ENCODE measurements around the gene CFH. TPM values are rescaled to one million over a fixed set of nuclear protein-coding genes. Genes with fewer than 3 reads are reported as not detected.

Gene CFH
- total and polyA plus RNA-seq, 2 donors (not counting 3 experiments of a cell fraction or from before 2014, with no cell fraction given), result 20.7 to 25.3 TPM

- no TSS peak for BruUV-seq (replicated peaks)
- no peak overlapping the region for H3K9ac ChIP-seq (replicated peaks; ENCODE audit: extremely low read depth, insufficient read depth, low read length)
Measured at GRCh38 chr1:196623079-196623478, 28.8 kb upstream of the CFH start.

GRCh38 chr1:196628838-196629237 lies 23.0 kb upstream of the CFH start:
- ChIA-PET CTCF (interaction anchor here (0.7 kb wide), 1 partner anchor 313 kb away, joined by 3 read pairs; no protein-coding TSS in a partner anchor), POLR2A (no interaction called here)
- intact Hi-C loops (cut with micrococcal nuclease), result no loop called here
- Histone ChIP-seq H3K27ac (ENCODE audit: insufficient read depth, low read depth, low read length) (no peak overlapping the region), H3K4me2 (ENCODE audit: insufficient read depth, low read length) (no peak overlapping the region), H3K4me3 (replicated peaks in 1 of 3; ENCODE audit: insufficient read depth in 1 of 3, low read depth in 1 of 3, low read length in 3 of 3) (no peak overlapping the region), H4K20me1 (replicated peaks; ENCODE audit: control insufficient read depth, extremely low read depth, insufficient read depth, low read length) (no peaks in the 10 kb centered on the region), H2AFZ (ENCODE audit: low read depth, low read length) (no peak overlapping the region), H3K27me3 (ENCODE audit: control insufficient read depth in 2 of 2, insufficient read depth in 2 of 2, low read length in 2 of 2) (no peaks in the 10 kb centered on the region), H3K9me3 (replicated peaks; ENCODE audit: control insufficient read depth, insufficient read depth, low read length) (no peaks in the 10 kb centered on the region), H3K9ac (replicated peaks; ENCODE audit: extremely low read depth, insufficient read depth, low read length) (no peak overlapping the region), H3K9me1 (replicated peaks; ENCODE audit: control insufficient read depth, extremely low read depth, insufficient read depth, low read length) (no peaks in the 10 kb centered on the region), H3K79me2 (ENCODE audit: control insufficient read depth, insufficient read depth, low read length) (no peaks in the 10 kb centered on the region), H3K36me3 (ENCODE audit: control insufficient read depth in 2 of 2, extremely low read depth in 1 of 2, insufficient read depth in 2 of 2, low read length in 2 of 2) (no peaks in the 10 kb centered on the region), H3K4me1 (ENCODE audit: control insufficient read depth, extremely low read depth, insufficient read depth, low read length) (no peaks in the 10 kb centered on the region)
- TF ChIP-seq FOS (IDR thresholded peaks at IDR 0.05; ENCODE audit: borderline replicate concordance, insufficient read depth, low read length) (no peak), JUN (IDR thresholded peaks at IDR 0.05; ENCODE audit: borderline replicate concordance, insufficient read depth, insufficient read length, low read depth) (no peak), MAX (IDR thresholded peaks at IDR 0.05; ENCODE audit: insufficient read depth, insufficient read length) (no peak), MYC (IDR thresholded peaks at IDR 0.05; ENCODE audit: low read depth, low read length) (no peak), GATA2 (IDR thresholded peaks at IDR 0.05; ENCODE audit: insufficient read depth, insufficient read length, low read depth, low read length) (no peak), EZH2 (IDR thresholded peaks at IDR 0.05; ENCODE audit: borderline replicate concordance, low read depth, low read length, severe bottlenecking) (no peak), POLR2AphosphoS5 (IDR thresholded peaks at IDR 0.05; ENCODE audit: insufficient read depth, low read depth, low read length) (no peak), POLR2A (IDR thresholded peaks at IDR 0.05; ENCODE audit: low read depth, low read length) (no peak)
- TF ChIP-seq, protein P1, sequence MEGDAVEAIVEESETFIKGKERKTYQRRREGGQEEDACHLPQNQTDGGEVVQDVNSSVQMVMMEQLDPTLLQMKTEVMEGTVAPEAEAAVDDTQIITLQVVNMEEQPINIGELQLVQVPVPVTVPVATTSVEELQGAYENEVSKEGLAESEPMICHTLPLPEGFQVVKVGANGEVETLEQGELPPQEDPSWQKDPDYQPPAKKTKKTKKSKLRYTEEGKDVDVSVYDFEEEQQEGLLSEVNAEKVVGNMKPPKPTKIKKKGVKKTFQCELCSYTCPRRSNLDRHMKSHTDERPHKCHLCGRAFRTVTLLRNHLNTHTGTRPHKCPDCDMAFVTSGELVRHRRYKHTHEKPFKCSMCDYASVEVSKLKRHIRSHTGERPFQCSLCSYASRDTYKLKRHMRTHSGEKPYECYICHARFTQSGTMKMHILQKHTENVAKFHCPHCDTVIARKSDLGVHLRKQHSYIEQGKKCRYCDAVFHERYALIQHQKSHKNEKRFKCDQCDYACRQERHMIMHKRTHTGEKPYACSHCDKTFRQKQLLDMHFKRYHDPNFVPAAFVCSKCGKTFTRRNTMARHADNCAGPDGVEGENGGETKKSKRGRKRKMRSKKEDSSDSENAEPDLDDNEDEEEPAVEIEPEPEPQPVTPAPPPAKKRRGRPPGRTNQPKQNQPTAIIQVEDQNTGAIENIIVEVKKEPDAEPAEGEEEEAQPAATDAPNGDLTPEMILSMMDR (IDR thresholded peaks at IDR 0.05; ENCODE audit: extremely low read depth in 1 of 2, insufficient read depth in 1 of 2, low read depth in 1 of 2, low read length in 2 of 2), result no peak
- BruUV-seq (replicated peaks), result no TSS peak
- dilution Hi-C loops (cut with MboI; ENCODE audit: extremely low pct_ligation_motif_present, low sequenced_read_pairs), result no loop called here
- no peak for FAIRE-seq
- DNase-seq (ENCODE audit: low read depth, low spot score), result no peak

More at GRCh38 chr1:196623079-196623478, 28.8 kb upstream of the CFH start:
- Histone ChIP-seq H3K4me2 (ENCODE audit: insufficient read depth, low read length) (no peak overlapping the region), H3K4me3 (replicated peaks in 1 of 3; ENCODE audit: insufficient read depth in 1 of 3, low read depth in 1 of 3, low read length in 3 of 3) (no peak overlapping the region), H4K20me1 (replicated peaks; ENCODE audit: control insufficient read depth, extremely low read depth, insufficient read depth, low read length) (no peaks in the 10 kb centered on the region), H3K36me3 (ENCODE audit: control insufficient read depth in 2 of 2, extremely low read depth in 1 of 2, insufficient read depth in 2 of 2, low read length in 2 of 2) (no peaks in the 10 kb centered on the region), H3K27ac (ENCODE audit: insufficient read depth, low read depth, low read length) (no peak overlapping the region), H3K4me1 (ENCODE audit: control insufficient read depth, extremely low read depth, insufficient read depth, low read length) (no peaks in the 10 kb centered on the region), H3K79me2 (ENCODE audit: control insufficient read depth, insufficient read depth, low read length) (no peaks in the 10 kb centered on the region), H3K9me3 (replicated peaks; ENCODE audit: control insufficient read depth, insufficient read depth, low read length) (no peaks in the 10 kb centered on the region), H3K9me1 (replicated peaks; ENCODE audit: control insufficient read depth, extremely low read depth, insufficient read depth, low read length) (no peaks in the 10 kb centered on the region), H2AFZ (ENCODE audit: low read depth, low read length) (no peak overlapping the region), H3K27me3 (ENCODE audit: control insufficient read depth in 2 of 2, insufficient read depth in 2 of 2, low read length in 2 of 2) (no peaks in the 10 kb centered on the region)
- ChIA-PET CTCF (interaction anchor here (0.7 kb wide), 1 partner anchor 268 kb away, joined by 3 read pairs; no protein-coding TSS in a partner anchor), POLR2A (no interaction called here)
- TF ChIP-seq EZH2 (IDR thresholded peaks at IDR 0.05; ENCODE audit: borderline replicate concordance, low read depth, low read length, severe bottlenecking), result no peak
- dilution Hi-C loops (cut with MboI; ENCODE audit: extremely low pct_ligation_motif_present, low sequenced_read_pairs) (no loop called here), intact Hi-C loops (cut with micrococcal nuclease) (no loop called here)
- DNase-seq (ENCODE audit: low read depth, low spot score), result no peak
- no peak for FAIRE-seq

All from endothelial cell of umbilical vein (primary cell).